ENCODE data around the gene LSM3. TPM values are rescaled to one million over a fixed set of nuclear protein-coding genes. Genes with fewer than 3 reads are reported as not detected.

The LSM3 gene
- total RNA-seq, 1 donor from 2014 or later, result 10.0 TPM

DNA sequence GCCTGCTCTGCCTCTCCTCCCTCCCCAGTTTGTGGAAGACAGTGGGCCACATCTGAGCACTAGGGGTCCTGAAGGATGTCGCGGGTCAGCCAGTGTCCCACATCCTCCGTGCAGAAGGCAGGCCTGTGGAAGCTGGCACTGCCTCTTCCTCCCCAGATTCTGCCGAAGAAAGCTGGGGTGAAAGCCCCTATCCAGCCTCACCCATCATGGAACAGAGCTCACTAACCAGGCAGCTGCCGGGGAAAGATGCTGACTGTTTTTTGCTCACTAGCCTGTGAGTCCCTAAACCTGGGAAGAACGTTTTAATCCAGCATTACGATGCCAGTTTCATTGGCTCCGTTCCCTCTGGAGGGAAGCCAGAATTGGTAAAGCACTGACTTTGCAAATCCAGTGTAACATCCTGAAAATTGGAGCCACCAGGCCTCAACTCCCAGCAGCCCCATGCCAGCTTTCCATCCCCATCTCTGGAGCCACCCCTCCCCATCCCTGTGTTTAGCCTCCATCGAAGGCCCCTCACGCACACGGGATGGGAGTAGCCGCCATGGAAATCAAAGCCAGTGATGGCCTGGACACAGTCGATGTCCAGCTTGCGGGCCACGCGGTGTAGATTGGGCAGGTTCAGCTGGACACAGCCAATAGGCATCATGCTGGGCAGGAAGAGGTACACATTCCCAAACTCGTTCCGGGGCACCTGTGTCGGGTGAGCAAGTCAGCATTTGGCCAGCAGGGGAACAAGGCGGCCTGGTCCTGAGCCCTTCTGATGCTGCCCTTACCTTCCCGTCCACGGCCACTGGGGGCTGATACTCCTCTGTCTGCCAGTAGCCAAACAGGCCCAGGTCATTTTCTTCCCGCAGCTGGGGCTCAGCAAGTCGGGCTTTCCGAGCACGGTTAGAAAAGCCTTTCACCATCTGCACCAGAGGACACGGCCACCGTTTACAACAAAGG lies 30.3 kb upstream of the LSM3 start:
- peak overlapping the region; percentile 64 for H3K27ac Mint-ChIP-seq (ENCODE audit: unreplicated experiment)
- no peaks in the 10 kb centered on the region for H3K27me3 Mint-ChIP-seq (ENCODE audit: unreplicated experiment)
- H3K36me3 Mint-ChIP-seq (ENCODE audit: unreplicated experiment), result peaks cover 26% of the 10 kb centered on the region
- H3K9me3 Mint-ChIP-seq (ENCODE audit: unreplicated experiment), result no peaks in the 10 kb centered on the region
- H3K4me3 Mint-ChIP-seq (ENCODE audit: unreplicated experiment), result no peak overlapping the region
- H3K4me1 Mint-ChIP-seq (ENCODE audit: unreplicated experiment), result peaks cover 25% of the 10 kb centered on the region
- DNase-seq (ENCODE audit: extremely low spot score, unreplicated experiment), result peak; percentile 66
- TF ChIP-seq, protein P1, sequence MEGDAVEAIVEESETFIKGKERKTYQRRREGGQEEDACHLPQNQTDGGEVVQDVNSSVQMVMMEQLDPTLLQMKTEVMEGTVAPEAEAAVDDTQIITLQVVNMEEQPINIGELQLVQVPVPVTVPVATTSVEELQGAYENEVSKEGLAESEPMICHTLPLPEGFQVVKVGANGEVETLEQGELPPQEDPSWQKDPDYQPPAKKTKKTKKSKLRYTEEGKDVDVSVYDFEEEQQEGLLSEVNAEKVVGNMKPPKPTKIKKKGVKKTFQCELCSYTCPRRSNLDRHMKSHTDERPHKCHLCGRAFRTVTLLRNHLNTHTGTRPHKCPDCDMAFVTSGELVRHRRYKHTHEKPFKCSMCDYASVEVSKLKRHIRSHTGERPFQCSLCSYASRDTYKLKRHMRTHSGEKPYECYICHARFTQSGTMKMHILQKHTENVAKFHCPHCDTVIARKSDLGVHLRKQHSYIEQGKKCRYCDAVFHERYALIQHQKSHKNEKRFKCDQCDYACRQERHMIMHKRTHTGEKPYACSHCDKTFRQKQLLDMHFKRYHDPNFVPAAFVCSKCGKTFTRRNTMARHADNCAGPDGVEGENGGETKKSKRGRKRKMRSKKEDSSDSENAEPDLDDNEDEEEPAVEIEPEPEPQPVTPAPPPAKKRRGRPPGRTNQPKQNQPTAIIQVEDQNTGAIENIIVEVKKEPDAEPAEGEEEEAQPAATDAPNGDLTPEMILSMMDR (IDR thresholded peaks at IDR 0.05), result no peak

- H3K27ac Mint-ChIP-seq (ENCODE audit: unreplicated experiment), result peak overlapping the region; percentile 43
- H3K9me3 Mint-ChIP-seq (ENCODE audit: unreplicated experiment), result no peaks in the 10 kb centered on the region
- no peak overlapping the region for H3K4me3 Mint-ChIP-seq (ENCODE audit: unreplicated experiment)
- no peak for DNase-seq (ENCODE audit: extremely low spot score, unreplicated experiment)
- H3K27me3 Mint-ChIP-seq (ENCODE audit: unreplicated experiment), result no peaks in the 10 kb centered on the region
- H3K36me3 Mint-ChIP-seq (ENCODE audit: unreplicated experiment), result peaks cover 32% of the 10 kb centered on the region
- TF ChIP-seq, protein P1 (IDR thresholded peaks at IDR 0.05), result no peak
- peaks cover 9% of the 10 kb centered on the region for H3K4me1 Mint-ChIP-seq (ENCODE audit: unreplicated experiment)
These were observed 28.5 kb upstream of the LSM3 start for GRCh38 chr3:14150078-14150477.

- no peaks in the 10 kb centered on the region for H3K9me3 Mint-ChIP-seq (ENCODE audit: unreplicated experiment)
- TF ChIP-seq, protein P1 (IDR thresholded peaks at IDR 0.05), result no peak
- H3K27ac Mint-ChIP-seq (ENCODE audit: unreplicated experiment), result peak overlapping the region; percentile 43
- no peak for DNase-seq (ENCODE audit: extremely low spot score, unreplicated experiment)
- no peak overlapping the region for H3K4me3 Mint-ChIP-seq (ENCODE audit: unreplicated experiment)
- no peaks in the 10 kb centered on the region for H3K27me3 Mint-ChIP-seq (ENCODE audit: unreplicated experiment)
- peaks cover 4% of the 10 kb centered on the region for H3K4me1 Mint-ChIP-seq (ENCODE audit: unreplicated experiment)
- H3K36me3 Mint-ChIP-seq (ENCODE audit: unreplicated experiment), result peaks cover 32% of the 10 kb centered on the region
These were observed 28.0 kb upstream of the LSM3 start for GRCh38 chr3:14150491-14151230.

DNA sequence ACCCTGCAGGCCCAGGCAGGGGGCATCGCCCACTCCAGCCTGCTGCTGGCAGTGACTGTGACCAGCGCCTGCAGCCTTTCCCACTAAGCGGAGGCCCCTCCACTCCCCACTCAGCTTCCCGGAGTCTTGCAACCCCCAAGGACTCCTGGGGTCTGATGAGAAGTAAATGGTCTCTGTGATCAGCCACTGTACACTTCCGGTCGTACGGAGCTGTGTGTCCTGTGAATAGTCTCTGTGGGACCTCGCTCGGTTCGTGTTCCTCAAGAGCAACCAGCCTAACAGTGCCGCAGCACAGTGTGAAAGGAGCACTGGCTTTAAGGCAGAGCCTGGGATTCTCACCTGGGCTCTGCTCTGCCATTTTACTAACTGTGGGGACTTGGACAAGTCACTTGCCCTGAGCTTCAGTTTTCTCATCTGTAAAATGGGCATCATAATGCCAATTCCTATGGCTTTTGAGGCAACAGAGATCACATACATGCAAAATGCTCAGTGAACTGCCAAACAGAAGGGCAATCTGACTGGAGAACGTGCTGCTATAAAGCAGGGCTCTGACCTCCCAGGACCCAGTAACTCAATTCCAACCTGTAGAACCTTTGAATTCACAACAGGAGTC lies 27.0 kb upstream of the LSM3 start:
- peaks cover 31% of the 10 kb centered on the region for H3K36me3 Mint-ChIP-seq (ENCODE audit: unreplicated experiment)
- H3K4me3 Mint-ChIP-seq (ENCODE audit: unreplicated experiment), result no peak overlapping the region
- H3K27me3 Mint-ChIP-seq (ENCODE audit: unreplicated experiment), result no peaks in the 10 kb centered on the region
- H3K27ac Mint-ChIP-seq (ENCODE audit: unreplicated experiment), result no peak overlapping the region
- H3K9me3 Mint-ChIP-seq (ENCODE audit: unreplicated experiment), result no peaks in the 10 kb centered on the region
- H3K4me1 Mint-ChIP-seq (ENCODE audit: unreplicated experiment), result no peaks in the 10 kb centered on the region
- DNase-seq (ENCODE audit: extremely low spot score, unreplicated experiment), result no peak
- TF ChIP-seq, protein P1 (IDR thresholded peaks at IDR 0.05), result no peak

Measured in osteocyte (in vitro differentiated cells).